Right forelimb (tissue), 1 donor: Measurements from ENCODE around the gene STK24.
"Not testable (repeated sequence)": the region's sequence is repeated elsewhere in the genome, so short reads cannot be mapped to it uniquely, and the experiment has no call there.

Experiments
- DNase-seq: peaks from one replicate; pipeline ENCODE4 v3.0.0-alpha.2; 2018

Gene STK24

DNA sequence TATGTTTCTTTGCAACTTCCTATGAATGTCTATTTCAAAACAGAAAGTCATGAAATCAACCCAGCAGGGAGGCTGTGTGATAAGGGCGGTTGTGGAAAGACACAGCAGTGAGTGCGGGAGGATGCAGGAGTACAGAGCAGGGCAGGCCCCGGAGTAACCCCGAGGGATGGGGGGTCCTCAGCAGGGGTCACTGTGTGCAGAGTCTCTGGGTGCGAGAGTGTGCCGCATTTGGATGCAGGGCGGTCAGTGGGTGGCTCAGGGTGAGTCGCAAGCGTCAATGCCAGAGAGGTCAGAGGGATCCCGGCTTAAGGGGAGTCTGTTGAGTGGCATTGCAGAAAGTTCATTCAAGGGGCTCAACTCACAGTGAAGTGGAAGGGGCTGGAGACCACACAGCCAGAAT lies 147.8 kb downstream of the STK24 start:
- no peak for DNase-seq

- no peak for DNase-seq
Measured at GRCh38 chr13:98428256-98428966, 148.5 kb downstream of the STK24 start.

- DNase-seq = no peak
Measured at GRCh38 chr13:98427331-98427995, 149.4 kb downstream of the STK24 start.

DNA sequence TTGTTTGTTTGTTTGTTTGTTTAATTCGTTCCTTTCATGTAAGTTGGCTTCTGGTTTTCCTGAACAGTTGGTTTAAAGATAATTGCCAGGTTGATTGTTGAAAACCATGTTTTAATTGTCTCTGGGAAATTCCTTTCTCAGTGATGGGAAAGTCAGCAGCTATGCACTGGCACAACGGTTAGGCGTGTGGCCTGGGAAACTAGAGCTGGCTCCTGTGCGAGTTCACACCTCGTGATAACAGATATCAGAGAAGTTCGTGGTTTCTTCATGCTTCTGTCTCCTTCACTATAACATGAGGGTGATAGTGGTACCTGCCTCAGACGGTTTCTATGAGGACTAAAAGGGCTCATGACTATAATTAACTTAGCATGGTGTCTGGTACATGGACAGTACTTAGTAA lies 153.5 kb downstream of the STK24 start:
- DNase-seq = no peak

DNA sequence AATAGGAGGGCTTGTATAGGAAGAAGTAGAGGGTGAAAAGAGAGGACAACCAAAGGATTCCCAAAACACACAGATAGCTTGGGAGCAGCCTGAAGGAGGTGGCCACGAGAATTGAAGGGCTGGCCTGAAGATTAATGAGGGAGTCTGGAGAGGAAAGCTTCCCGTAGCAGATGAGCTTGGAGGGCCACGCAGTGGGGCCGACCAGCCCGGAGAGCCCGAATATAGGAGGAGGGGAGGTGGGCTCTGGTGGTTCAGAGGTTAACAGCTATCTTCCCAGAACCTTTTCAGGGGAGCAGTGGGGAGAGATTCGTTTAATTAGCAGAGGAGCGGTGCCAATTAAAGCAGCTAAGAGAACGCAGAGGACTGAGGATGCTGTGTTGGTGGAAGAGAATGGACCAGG lies 154.9 kb downstream of the STK24 start:
- no peak for DNase-seq

DNA sequence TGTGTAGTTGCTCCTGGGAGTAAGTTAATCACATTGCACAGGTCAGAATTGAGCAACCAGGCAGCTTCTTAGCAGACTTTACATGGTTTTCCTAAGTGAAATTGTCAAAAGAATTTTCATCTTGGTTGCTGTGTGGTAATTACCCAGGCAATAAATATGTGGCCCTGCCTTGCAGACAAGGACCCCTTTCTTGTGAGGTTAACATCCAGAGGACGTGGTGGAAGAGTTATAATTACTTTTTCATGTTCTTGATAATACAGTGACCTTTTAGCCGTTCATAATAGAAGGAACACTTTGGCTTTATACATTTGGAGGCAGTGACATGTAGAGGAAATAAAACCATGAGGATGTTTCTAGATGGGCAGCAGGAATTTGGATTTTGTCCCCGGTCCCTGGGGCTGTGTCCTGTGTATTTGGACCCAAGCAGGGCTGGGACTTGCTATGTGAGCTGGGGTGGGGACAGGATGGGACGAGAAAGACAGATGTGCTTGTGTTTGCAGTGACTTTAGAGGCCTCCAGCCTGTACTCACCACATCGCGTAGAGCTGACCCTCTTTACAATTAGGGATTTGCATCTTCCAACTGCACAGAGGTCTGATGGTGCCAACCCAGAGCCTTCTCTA lies 156.2 kb downstream of the STK24 start:
- no peak for DNase-seq

DNA sequence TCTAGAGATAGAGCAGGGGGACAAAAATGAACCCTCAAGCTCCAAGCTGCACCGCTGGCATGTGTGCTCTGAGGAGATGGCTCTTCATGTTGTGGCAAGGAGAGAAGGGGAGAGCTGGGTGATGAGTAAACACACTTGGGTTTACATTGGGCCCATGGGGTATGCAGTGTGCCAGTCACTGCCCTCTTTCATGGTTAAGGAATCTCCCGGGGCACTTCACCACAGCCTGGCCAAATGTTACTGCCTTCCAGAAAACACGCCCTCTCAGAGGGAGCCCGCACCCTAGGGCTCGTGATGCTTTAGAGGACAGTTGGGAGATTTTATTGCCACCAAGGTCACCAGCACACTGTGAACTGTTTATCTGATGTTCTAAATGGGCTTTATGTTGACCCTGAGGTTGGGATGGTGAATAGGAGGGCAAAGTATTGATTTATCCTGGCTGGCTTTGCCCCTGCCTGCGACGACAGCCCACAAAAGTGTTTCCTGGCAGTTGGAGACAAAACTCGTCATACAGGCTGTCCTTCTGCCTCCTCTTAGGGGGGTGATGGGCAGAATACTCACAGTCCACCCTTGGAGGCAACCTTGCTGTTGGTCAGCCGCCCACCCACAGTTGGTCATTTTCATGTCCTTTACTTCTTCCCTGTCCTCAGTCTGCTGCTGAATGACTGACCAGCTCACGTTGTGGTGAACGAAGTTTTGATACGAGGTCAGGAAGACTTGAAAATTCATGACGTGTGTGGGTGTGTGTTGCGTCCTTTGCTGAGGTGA lies 156.9 kb downstream of the STK24 start:
- no peak for DNase-seq

GRCh38 chr13:98416408-98416807 lies 160.5 kb downstream of the STK24 start:
- no peak for DNase-seq

DNA sequence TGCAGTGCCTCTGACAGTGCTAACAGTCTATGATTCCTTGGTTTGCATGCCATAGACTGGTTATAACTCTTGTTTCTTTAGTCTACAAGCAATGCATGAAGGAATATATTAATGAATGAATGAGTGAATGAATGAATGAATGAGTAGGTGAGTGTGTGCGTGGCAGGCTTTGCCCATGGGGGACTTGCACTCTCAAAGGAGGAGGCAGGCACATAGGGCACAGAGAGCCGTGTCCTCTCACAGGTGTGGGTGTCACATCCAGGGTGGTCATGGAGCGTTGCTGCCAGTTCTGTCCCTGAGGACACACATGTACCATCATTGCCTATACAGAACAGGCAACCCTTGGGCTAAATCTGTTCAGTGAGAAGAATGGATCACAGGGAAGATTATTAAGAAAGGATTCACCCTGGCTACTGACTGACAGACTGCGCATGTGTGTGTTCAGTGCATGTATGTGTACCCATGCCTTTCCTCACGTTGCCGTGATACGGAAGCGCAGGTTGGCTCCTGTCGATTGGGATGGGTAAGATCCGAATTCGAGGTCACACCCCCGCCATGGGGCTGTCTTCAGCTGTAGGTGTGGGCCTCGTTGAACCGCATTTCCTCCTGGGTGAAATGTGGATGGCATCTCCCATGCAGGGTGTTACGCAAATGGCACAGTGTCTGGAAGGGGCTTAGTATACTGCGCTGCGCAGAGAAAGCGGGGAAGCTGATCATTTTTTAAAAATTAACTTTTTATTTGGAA lies 161.4 kb downstream of the STK24 start:
- no peak for DNase-seq

GRCh38 chr13:98413796-98414195 lies 163.1 kb downstream of the STK24 start:
- DNase-seq = no peak

- DNase-seq = not testable (repeated sequence)
Measured at GRCh38 chr13:98413278-98413677, 163.6 kb downstream of the STK24 start.

GRCh38 chr13:98411617-98412265 lies 165.2 kb downstream of the STK24 start:
- DNase-seq = no peak

DNA sequence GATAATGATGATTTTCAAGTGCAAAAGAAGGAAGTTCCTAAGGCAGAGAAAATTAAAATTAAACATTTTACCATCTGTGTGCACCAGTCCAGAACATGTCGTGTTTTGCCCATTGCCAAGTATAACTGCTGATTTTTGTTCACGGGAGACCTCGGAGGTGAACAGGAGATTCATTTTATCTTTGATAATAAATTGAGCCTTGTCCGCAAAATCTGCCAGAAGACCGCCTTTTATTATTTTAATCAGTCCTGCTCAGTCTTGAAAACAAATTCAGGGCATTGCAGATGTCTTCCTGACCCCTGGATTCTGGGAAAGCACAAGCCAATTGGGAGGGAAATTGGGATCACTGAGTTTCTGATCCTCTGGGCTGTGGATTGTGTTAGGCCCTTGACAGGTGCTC lies 165.9 kb downstream of the STK24 start:
- no peak for DNase-seq

- DNase-seq = no peak
Measured at GRCh38 chr13:98410612-98411011, 166.3 kb downstream of the STK24 start.

DNA sequence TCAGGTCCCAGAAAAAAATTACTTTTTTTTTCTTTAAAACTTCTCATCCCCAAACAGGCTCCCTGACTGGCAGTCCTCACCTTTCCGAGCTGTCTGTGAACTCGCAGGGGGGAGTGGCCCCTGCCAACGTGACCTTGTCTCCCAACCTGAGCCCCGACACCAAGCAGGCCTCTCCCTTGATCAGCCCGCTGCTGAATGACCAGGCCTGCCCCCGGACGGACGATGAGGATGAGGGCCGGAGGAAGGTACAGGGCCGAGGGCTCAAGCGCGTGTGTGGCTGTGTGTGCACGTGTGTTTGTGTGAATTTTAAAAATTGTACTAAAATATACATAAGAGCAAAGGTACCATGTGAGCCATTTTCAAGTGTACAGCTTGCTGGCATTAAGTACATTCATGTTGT lies 167.6 kb downstream of the STK24 start:
- no peak for DNase-seq

DNA sequence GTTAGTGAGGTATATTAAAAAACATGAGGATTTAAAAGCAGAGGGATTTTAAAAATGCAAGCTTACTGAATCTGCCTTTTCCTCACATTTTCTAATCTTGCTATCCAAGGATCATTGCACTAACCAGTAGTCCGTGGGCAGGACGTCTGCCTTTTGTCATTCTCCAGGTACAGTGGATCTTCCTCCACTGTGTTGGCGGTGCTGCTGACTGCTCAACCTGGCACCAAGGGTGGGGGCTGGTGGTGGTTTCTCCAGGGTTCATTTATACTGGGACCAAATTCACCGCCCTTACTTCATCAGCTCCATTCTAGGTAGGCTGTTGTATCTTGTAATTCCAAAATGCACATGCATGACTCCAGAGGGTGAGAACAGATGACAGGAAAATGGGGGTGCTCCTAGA lies 169.3 kb downstream of the STK24 start:
- no peak for DNase-seq

DNA sequence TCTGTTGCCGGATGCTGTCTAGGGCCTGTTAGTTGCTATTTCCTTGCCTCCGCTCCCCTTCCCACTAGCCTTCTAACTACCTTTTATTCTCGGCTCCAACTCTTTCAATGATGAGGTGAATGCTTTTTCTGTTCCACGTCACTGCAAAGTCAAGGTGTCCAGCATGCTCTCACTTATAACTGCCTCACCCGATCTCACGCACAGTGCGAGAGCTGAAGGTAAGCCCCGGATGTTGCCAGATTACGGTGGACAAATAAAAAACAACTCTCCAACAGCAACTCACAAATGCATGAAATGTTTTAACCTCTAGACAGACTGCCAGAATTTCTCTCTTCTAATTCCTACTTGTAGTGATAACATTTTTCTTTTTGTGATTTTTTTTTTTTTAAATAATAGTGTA lies 169.9 kb downstream of the STK24 start:
- DNase-seq = no peak

DNA sequence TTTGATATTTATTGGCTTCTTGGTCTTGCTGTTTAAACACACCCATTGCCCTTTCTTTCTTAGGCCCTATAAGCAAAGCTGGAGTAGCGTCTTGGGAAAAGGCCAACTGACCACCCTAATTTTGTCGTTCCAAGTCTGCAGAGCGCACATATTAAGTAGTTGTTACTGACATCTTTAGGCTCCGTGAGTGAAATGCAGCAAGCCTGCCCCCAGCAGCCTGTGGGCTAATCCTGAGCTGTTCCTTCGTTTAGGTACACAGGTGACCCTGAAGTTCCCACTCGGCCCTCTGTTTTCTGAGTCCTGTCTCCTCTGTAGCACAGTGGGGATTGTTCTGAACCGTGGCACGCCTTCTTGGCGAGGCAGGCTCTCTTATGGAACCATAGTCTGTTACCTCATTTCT lies 170.5 kb downstream of the STK24 start:
- no peak for DNase-seq

DNA sequence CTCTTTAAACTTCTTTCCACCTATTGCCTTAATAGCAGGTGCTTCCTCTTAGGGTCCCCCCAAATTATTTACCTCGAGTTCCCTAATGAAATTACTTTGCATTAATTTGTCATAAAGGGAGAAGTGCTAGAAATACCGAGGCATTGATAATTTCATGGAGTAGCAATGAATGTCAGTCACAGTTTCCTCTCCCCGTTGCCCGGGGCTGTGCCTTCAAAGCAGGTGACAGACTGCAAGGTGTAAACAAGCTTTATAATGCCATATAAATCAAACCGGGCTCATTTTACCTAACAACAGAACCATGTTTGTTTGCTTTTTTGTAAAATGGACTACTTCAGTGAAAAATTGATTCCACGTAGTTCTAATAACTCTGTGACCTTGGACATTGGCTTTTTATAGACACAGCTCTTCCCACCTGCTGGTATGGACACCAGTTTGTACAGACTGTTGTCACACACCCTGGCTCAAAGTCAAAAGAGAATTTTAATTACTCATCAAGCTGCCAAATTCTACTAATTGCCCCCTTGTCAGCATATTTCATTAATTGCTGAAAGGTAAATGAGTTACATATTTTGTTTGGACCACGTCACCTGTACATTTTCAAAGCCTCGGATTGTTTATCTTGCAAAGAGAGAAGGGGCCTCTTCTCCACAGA lies 171.1 kb downstream of the STK24 start:
- no peak for DNase-seq

GRCh38 chr13:98405107-98405571 lies 171.8 kb downstream of the STK24 start:
- peak; percentile 47 for DNase-seq

GRCh38 chr13:98403076-98403475 lies 173.8 kb downstream of the STK24 start:
- DNase-seq = peak; percentile 6

- DNase-seq = peak; percentile 11
Measured at GRCh38 chr13:98401934-98402333, 175.0 kb downstream of the STK24 start.
